GM19324 (cell line): ENCODE data around the gene LHX6.
A peak's percentile ranks its signal among the peaks of the same experiment; 100 is the strongest.

ENCODE experiments used
- ATAC-seq: cut with Tn5 transposase; IDR thresholded peaks from one replicate; pipeline ENCODE4 v1.9.1; 2021; ENCODE audit warnings: mild to moderate bottlenecking, moderate library complexity; ENCODE audit not compliant: unreplicated experiment, low FRiP score

LHX6 gene

GRCh38 chr9:122192914-122193525 lies 35.7 kb downstream of the LHX6 start:
- no peak for ATAC-seq

- no peak for ATAC-seq
Observed at GRCh38 chr9:122192261-122192875, 36.4 kb downstream of the LHX6 start.

GRCh38 chr9:122191584-122191983 lies 37.2 kb downstream of the LHX6 start:
- no peak for ATAC-seq

GRCh38 chr9:122190597-122191381 lies 38.0 kb downstream of the LHX6 start:
- ATAC-seq = no peak

GRCh38 chr9:122188369-122188768 lies 40.4 kb downstream of the LHX6 start:
- no peak for ATAC-seq

GRCh38 chr9:122186777-122187470 lies 41.8 kb downstream of the LHX6 start:
- ATAC-seq = no peak

GRCh38 chr9:122186301-122186700 lies 42.5 kb downstream of the LHX6 start:
- ATAC-seq = no peak

- ATAC-seq = no peak
Observed at GRCh38 chr9:122184551-122184950, 44.2 kb downstream of the LHX6 start.

- ATAC-seq = no peak
Observed at GRCh38 chr9:122183501-122183900, 45.3 kb downstream of the LHX6 start.

- ATAC-seq = no peak
Observed at GRCh38 chr9:122180633-122181032, 48.1 kb downstream of the LHX6 start.

- no peak for ATAC-seq
Observed at GRCh38 chr9:122179690-122180074, 49.1 kb downstream of the LHX6 start.

- ATAC-seq = no peak
Observed at GRCh38 chr9:122179054-122179689, 49.6 kb downstream of the LHX6 start.

- ATAC-seq = no peak
Observed at GRCh38 chr9:122176916-122177315, 51.8 kb downstream of the LHX6 start.

- no peak for ATAC-seq
Observed at GRCh38 chr9:122173670-122174069, 55.1 kb downstream of the LHX6 start.

GRCh38 chr9:122172131-122172530 lies 56.6 kb downstream of the LHX6 start:
- no peak for ATAC-seq

- no peak for ATAC-seq
Observed at GRCh38 chr9:122168356-122168755, 60.4 kb downstream of the LHX6 start.

- no peak for ATAC-seq
Observed at GRCh38 chr9:122164286-122164685, 64.5 kb downstream of the LHX6 start.

GRCh38 chr9:122162415-122162814 lies 66.3 kb downstream of the LHX6 start:
- no peak for ATAC-seq

- no peak for ATAC-seq
Observed at GRCh38 chr9:122159925-122160246, 68.9 kb downstream of the LHX6 start.

- peak; percentile 92 for ATAC-seq
Observed at GRCh38 chr9:122159026-122159924, 69.5 kb downstream of the LHX6 start, which contains the start of the genes MORN5 and NDUFA8. Gene MORN5 (plus strand): TSS chr9:122159908. CDS start chr9:122159973, 65 bp downstream. Gene NDUFA8 (minus strand): TSS chr9:122159779. CDS start chr9:122159677, 102 bp downstream.
